Mesendoderm (in vitro differentiated cells): ENCODE measurements around the gene GADL1.
A peak's percentile ranks its signal among the peaks of the same experiment; 100 is the strongest.

Experiments
- DNase-seq: peaks from one replicate; pipeline ENCODE4 v3.0.0; 2013
- H2AK5ac ChIP-seq: 2 replicates; pipeline ENCODE4 v1.6.1; 2013; ENCODE audit warnings: low read length, inconsistent platforms
- H2BK120ac ChIP-seq: 2 replicates; pipeline ENCODE4 v1.6.1; 2013; ENCODE audit warnings: low read depth, mild to moderate bottlenecking, low read length, moderate library complexity, mixed read lengths
- H2BK15ac ChIP-seq: replicated peaks from 2 replicates; pipeline ENCODE4 v1.6.1; 2013; ENCODE audit warnings: low read depth, mild to moderate bottlenecking, moderate library complexity
- H2BK5ac ChIP-seq: 2 replicates; pipeline ENCODE4 v1.6.1; 2013; ENCODE audit warnings: low read length, inconsistent platforms
- H3K18ac ChIP-seq: 2 replicates; pipeline ENCODE4 v1.6.1; 2013; ENCODE audit warnings: mild to moderate bottlenecking, low read length, mixed read lengths
- H3K23ac ChIP-seq: one replicate; pipeline ENCODE4 v1.6.1; 2013; ENCODE audit warnings: low read length
- H3K27ac ChIP-seq: 2 replicates; pipeline ENCODE4 v1.5.1; 2013; ENCODE audit warnings: low read depth, mild to moderate bottlenecking, inconsistent platforms, low read length, moderate library complexity
- H3K27me3 ChIP-seq: 2 replicates; pipeline ENCODE4 v1.6.1; 2013; ENCODE audit warnings: low read length, control low read depth, mild to moderate bottlenecking, inconsistent platforms; ENCODE audit not compliant: insufficient read depth, poor library complexity
- H3K36me3 ChIP-seq: 2 replicates; pipeline ENCODE4 v1.6.1; 2013; ENCODE audit warnings: low read length, inconsistent platforms; ENCODE audit not compliant: control insufficient read depth, insufficient read depth
- H3K4ac ChIP-seq: one replicate; pipeline ENCODE4 v1.6.1; 2013; ENCODE audit warnings: low read depth, mild to moderate bottlenecking, low read length, moderate library complexity
- H3K4me1 ChIP-seq: 2 replicates; pipeline ENCODE4 v1.6.1; 2013; ENCODE audit warnings: low read depth, low read length, inconsistent platforms; ENCODE audit not compliant: control insufficient read depth
- H3K4me2 ChIP-seq: 2 replicates; pipeline ENCODE4 v1.6.1; 2013; ENCODE audit warnings: low read length
- H3K4me3 ChIP-seq: 2 replicates; pipeline ENCODE4 v1.5.1; 2013; ENCODE audit warnings: mild to moderate bottlenecking, low read length
- H3K56ac ChIP-seq: one replicate; pipeline ENCODE4 v1.6.1; 2013; ENCODE audit warnings: low read length
- H3K79me1 ChIP-seq: 2 replicates; pipeline ENCODE4 v1.6.1; 2013; ENCODE audit warnings: low read length, inconsistent platforms
- H3K79me2 ChIP-seq: 2 replicates; pipeline ENCODE4 v1.6.1; 2013; ENCODE audit warnings: mild to moderate bottlenecking, low read length; ENCODE audit not compliant: control insufficient read depth, insufficient read depth
- H3K9ac ChIP-seq: 2 replicates; pipeline ENCODE4 v1.6.1; 2013; ENCODE audit warnings: low read length, inconsistent platforms
- H4K5ac ChIP-seq: one replicate; pipeline ENCODE4 v1.6.1; 2013; ENCODE audit warnings: low read length
- H4K8ac ChIP-seq: one replicate; pipeline ENCODE4 v1.6.1; 2013; ENCODE audit warnings: low read depth, mild to moderate bottlenecking, control low read depth, low read length, moderate library complexity
- WGBS: extraction: QIAGEN DNeasy Blood & Tissue Kit; methylation state at CpG from one replicate; pipeline ENCODE4 v1.1.7; 2013; ENCODE audit warnings: low lambda C conversion rate, missing lambda C conversion rate; ENCODE audit not compliant: insufficient coverage; ENCODE audit errors: extremely low coverage; 5-methylcytosine and 5-hydroxymethylcytosine counted together

The GADL1 gene

DNA sequence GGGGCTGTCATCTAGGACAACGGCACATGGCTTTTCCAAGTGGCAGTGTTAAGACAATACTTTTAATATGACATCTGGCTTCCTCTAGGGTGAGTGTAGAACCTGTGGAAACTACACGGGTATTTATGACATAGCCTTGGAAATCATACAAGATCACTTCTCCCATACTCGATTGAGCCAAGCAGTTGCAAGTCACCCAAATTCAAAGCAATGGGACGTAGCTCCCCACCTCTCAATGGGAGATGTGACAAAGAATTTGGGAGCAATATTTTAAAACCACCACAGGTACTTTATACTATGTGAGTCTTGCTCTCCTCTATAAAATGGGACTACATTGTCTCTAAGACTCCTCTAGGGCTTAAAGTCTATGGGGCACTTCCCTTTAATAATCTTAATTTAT lies 194.5 kb downstream of the GADL1 start:
- H2BK120ac ChIP-seq = no peak overlapping the region
- H3K4me2 ChIP-seq = no peak overlapping the region
- H3K56ac ChIP-seq = no peak overlapping the region
- H3K9ac ChIP-seq = no peak overlapping the region
- H3K18ac ChIP-seq = no peak overlapping the region
- H4K5ac ChIP-seq = no peak overlapping the region
- H3K27ac ChIP-seq = no peak overlapping the region
- WGBS = no CpG with 5 or more reads among the region's 4 CpGs
- no peaks in the 10 kb centered on the region for H3K79me1 ChIP-seq
- H3K27me3 ChIP-seq = no peaks in the 10 kb centered on the region
- H3K4me1 ChIP-seq = no peaks in the 10 kb centered on the region
- no peak overlapping the region for H3K4ac ChIP-seq
- no peaks in the 10 kb centered on the region for H3K79me2 ChIP-seq
- peak overlapping the region; percentile 39 for H4K8ac ChIP-seq
- H2BK5ac ChIP-seq = no peak overlapping the region
- H3K4me3 ChIP-seq = no peak overlapping the region
- DNase-seq = no peak
- H2BK15ac ChIP-seq = no peak overlapping the region
- no peaks in the 10 kb centered on the region for H3K36me3 ChIP-seq
- H2AK5ac ChIP-seq = no peak overlapping the region
- no peak overlapping the region for H3K23ac ChIP-seq

DNA sequence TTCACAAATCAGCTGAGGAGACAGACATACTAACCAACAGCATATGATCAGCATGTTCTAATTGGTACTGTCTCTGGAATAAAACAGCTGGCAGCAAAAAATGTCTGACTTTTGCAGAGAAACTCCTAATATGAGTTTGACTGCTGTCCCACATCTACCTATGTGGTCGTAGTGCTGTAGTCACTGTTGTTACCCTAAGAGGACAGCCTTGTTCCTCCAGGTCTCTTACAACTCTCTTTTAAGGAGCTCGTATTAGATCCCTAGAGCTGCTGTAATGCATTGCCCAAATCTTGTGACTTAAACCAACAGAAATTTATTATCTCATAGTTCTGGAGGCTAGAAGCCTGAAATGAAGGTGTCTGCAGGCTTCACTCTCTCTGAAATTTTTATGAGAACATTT lies 195.9 kb downstream of the GADL1 start:
- Histone ChIP-seq H3K36me3 (no peaks in the 10 kb centered on the region), H2BK15ac (no peak overlapping the region), H4K5ac (no peak overlapping the region), H2BK5ac (no peak overlapping the region), H4K8ac (no peak overlapping the region), H3K18ac (no peak overlapping the region), H3K79me1 (no peaks in the 10 kb centered on the region), H2AK5ac (no peak overlapping the region), H3K23ac (no peak overlapping the region), H3K56ac (no peak overlapping the region), H3K27me3 (no peaks in the 10 kb centered on the region), H3K4me1 (no peaks in the 10 kb centered on the region), H3K4ac (no peak overlapping the region), H3K4me2 (no peak overlapping the region), H3K79me2 (no peaks in the 10 kb centered on the region), H3K27ac (no peak overlapping the region), H3K9ac (no peak overlapping the region), H2BK120ac (no peak overlapping the region), H3K4me3 (no peak overlapping the region)
- no CpG with 5 or more reads among the region's 2 CpGs for WGBS
- no peak for DNase-seq

DNA sequence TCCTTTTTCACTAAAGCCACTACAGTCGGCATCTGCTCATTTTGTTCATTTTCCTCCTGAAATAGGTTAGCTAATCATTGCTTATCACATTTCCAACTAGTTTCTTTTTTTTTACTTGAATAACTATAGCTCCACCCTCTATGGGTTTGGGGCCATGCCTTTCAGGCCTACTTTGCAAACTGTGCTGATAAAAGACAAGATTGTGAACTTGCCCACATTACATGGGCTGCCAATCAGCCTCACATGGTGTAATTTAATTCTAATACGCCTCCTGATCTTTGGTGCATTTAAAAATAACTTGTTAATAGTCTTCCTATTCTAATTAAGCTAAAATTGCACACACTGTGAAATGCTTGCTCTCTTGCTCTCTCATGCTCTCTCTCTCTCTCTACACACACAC lies 197.6 kb downstream of the GADL1 start:
- Histone ChIP-seq H3K9ac (no peak overlapping the region), H3K27ac (no peak overlapping the region), H3K56ac (no peak overlapping the region), H3K79me1 (no peaks in the 10 kb centered on the region), H2BK15ac (no peak overlapping the region), H3K18ac (no peak overlapping the region), H2BK5ac (no peak overlapping the region), H3K27me3 (no peaks in the 10 kb centered on the region), H3K79me2 (no peaks in the 10 kb centered on the region), H3K36me3 (no peaks in the 10 kb centered on the region), H3K4me1 (no peaks in the 10 kb centered on the region), H3K4ac (no peak overlapping the region), H2AK5ac (no peak overlapping the region), H3K4me3 (no peak overlapping the region), H3K23ac (no peak overlapping the region), H3K4me2 (no peak overlapping the region), H4K5ac (no peak overlapping the region), H2BK120ac (no peak overlapping the region), H4K8ac (no peak overlapping the region)
- no peak for DNase-seq
- WGBS = no CpG with 5 or more reads among the region's 2 CpGs

DNA sequence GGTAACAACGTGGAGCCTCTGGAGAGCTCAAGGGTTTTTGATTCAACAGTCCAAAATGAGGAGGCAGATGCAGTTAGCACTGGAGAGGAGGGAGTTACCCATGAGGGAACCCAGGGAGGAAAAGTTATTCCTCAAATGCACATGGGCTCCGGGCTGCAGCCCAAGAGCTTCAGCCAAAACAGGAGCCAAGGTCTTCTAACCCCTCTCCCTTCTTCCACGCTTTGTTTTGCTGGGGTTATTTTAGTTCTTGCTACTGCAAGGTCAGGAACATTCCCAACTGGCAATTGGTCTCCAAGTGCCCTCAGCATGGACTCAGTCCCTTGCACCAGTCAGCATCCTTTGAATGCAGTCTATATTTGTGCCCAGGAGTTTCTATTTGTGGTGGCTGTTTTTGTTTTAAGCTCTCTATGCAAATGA lies 198.1 kb downstream of the GADL1 start:
- Histone ChIP-seq H3K56ac (no peak overlapping the region), H2AK5ac (no peak overlapping the region), H4K8ac (no peak overlapping the region), H3K27ac (no peak overlapping the region), H3K9ac (no peak overlapping the region), H3K27me3 (no peaks in the 10 kb centered on the region), H3K79me1 (no peaks in the 10 kb centered on the region), H2BK5ac (no peak overlapping the region), H3K4me1 (no peaks in the 10 kb centered on the region), H3K4me2 (no peak overlapping the region), H3K4ac (no peak overlapping the region), H2BK120ac (no peak overlapping the region), H3K36me3 (no peaks in the 10 kb centered on the region), H2BK15ac (no peak overlapping the region), H4K5ac (no peak overlapping the region), H3K4me3 (no peak overlapping the region), H3K18ac (peak overlapping the region; percentile 68), H3K79me2 (no peaks in the 10 kb centered on the region), H3K23ac (no peak overlapping the region)
- WGBS = no CpG with 5 or more reads among the region's 3 CpGs
- DNase-seq = no peak

DNA sequence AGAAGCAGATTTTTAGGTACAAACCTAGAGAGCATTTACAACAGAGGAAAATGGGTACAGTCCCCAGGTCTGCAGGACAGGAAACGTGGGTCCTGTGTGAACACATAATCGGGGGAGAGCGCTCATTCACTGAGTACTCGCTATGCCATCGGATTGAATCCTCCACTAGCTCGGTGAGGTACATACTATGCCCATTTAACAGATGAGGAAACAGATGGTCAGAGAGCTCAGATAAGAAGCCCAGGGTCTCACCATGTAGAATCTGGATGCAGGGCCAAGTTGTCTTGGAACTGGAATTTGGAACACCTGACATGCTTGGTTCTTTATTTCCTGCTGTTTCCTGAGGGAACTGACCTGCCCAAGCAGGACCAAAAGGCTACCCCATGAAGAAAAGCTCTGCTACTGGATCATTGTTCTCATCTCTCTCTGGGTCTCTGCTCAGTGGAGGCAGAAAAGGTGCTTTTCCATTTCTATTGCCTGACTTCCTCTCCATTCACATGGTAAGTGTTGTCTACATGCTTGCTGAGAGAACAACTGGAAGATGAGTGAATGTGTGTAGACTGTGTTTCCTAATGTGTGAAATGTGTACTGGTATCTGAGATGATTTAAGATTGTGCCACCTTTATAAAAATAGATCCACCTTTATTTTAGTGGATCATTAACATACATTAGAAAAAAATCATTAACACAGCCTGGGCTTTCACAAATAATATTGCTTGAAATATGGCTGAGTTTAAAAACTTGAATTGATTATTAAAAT lies 199.0 kb downstream of the GADL1 start:
- Histone ChIP-seq H3K23ac (no peak overlapping the region), H4K5ac (no peak overlapping the region), H3K36me3 (no peaks in the 10 kb centered on the region), H3K4me3 (no peak overlapping the region), H4K8ac (no peak overlapping the region), H2AK5ac (no peak overlapping the region), H2BK5ac (no peak overlapping the region), H3K27me3 (no peaks in the 10 kb centered on the region), H2BK15ac (no peak overlapping the region), H3K18ac (no peak overlapping the region), H3K4ac (no peak overlapping the region), H3K79me1 (no peaks in the 10 kb centered on the region), H3K79me2 (no peaks in the 10 kb centered on the region), H3K4me2 (no peak overlapping the region), H3K56ac (no peak overlapping the region), H3K27ac (no peak overlapping the region), H3K9ac (no peak overlapping the region), H2BK120ac (no peak overlapping the region), H3K4me1 (no peaks in the 10 kb centered on the region)
- DNase-seq = no peak
- WGBS = no CpG with 5 or more reads among the region's 6 CpGs

DNA sequence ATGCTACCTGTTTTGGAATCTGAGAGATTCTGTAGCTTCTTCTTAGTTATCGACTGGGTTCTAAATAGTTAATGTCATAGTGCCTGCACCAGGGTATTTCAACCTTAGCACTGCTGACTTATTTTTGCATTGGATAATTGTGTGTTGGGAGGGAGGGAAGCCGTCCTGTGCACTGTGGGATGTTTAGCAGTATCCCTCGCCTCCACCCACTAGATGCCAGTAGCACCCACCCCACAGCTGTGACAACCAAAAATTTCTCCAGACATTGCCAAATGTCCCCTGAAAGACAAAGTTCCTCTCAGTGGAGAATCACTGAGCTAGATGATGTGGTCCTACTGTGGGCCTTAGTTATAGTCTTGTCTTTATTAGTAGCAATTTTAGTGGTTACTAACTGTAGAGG lies 199.8 kb downstream of the GADL1 start:
- Histone ChIP-seq H3K36me3 (no peaks in the 10 kb centered on the region), H3K4ac (no peak overlapping the region), H3K27ac (no peak overlapping the region), H2AK5ac (no peak overlapping the region), H3K9ac (no peak overlapping the region), H3K4me2 (no peak overlapping the region), H3K79me2 (no peaks in the 10 kb centered on the region), H3K56ac (no peak overlapping the region), H3K18ac (no peak overlapping the region), H2BK120ac (no peak overlapping the region), H3K27me3 (no peaks in the 10 kb centered on the region), H2BK5ac (no peak overlapping the region), H2BK15ac (no peak overlapping the region), H4K8ac (no peak overlapping the region), H3K23ac (no peak overlapping the region), H3K4me1 (no peaks in the 10 kb centered on the region), H4K5ac (no peak overlapping the region), H3K79me1 (no peaks in the 10 kb centered on the region), H3K4me3 (no peak overlapping the region)
- DNase-seq = no peak
- WGBS = no CpG with 5 or more reads among the region's 3 CpGs
